T-helper 1 cell treated with Interleukin-12 subunit alpha and Interleukin-12 subunit beta and Interleukin-4 antibody, amounts not matched to agents 30 ng/mL and 1 ng/mL, for 36 hours (primary cell): ENCODE measurements around the gene HSPD1. TPM values are rescaled to one million over a fixed set of nuclear protein-coding genes. Genes with fewer than 3 reads are reported as not detected.
"Not testable (repeated sequence)": the region's sequence is repeated elsewhere in the genome, so short reads cannot be mapped to it uniquely, and the experiment has no call there.

Source experiments
- intact Hi-C: fragments of 100-400 bp; cut with micrococcal nuclease; formaldehyde crosslinking; loops from one replicate; pipeline ENCODE4 v1.15.1; 2024
- total RNA-seq: library from RNA; stranded (reverse); gene quantifications from 2 replicates; pipeline ENCODE4 v1.2.3, GENCODE V29; 2022

HSPD1 gene
- total RNA-seq, 1 donor from 2014 or later: 273 TPM

GRCh38 chr2:197498235-197498936 lies 1.3 kb downstream of the HSPD1 start:
- intact Hi-C loops: loop anchor here (5.0 to 10.0 kb wide), 2 partner anchors 371 to 1344 kb away; no protein-coding TSS in a partner anchor

GRCh38 chr2:197497326-197497725 lies 2.3 kb downstream of the HSPD1 start:
- intact Hi-C loops: loop anchor here (5.0 to 10.0 kb wide), 2 partner anchors 370 to 1343 kb away; no protein-coding TSS in a partner anchor

GRCh38 chr2:197496695-197497094 lies 2.9 kb downstream of the HSPD1 start:
- intact Hi-C loops: loop anchor here (5.0 to 10.0 kb wide), 2 partner anchors 369 to 1342 kb away; no protein-coding TSS in a partner anchor

- intact Hi-C loops: loop anchor here (5.0 to 10.0 kb wide), 2 partner anchors 368 to 1341 kb away; no protein-coding TSS in a partner anchor
These were observed 4.1 kb downstream of the HSPD1 start for GRCh38 chr2:197495433-197496134.

GRCh38 chr2:197487385-197487784 lies 12.3 kb downstream of the HSPD1 start:
- intact Hi-C loops: loop anchor here (5.0 kb wide), 1 partner anchor 90 kb away; no protein-coding TSS in a partner anchor

GRCh38 chr2:197486175-197486574 lies 13.5 kb downstream of the HSPD1 start:
- intact Hi-C loops: loop anchor here (5.0 kb wide), 1 partner anchor 89 kb away; no protein-coding TSS in a partner anchor

- intact Hi-C loops: not testable (repeated sequence)
These were observed 15.4 kb downstream of the HSPD1 start for GRCh38 chr2:197484248-197484647.

GRCh38 chr2:197480165-197481036 lies 19.2 kb downstream of the HSPD1 start:
- intact Hi-C loops: no loop called here

GRCh38 chr2:197477797-197478196 lies 21.8 kb downstream of the HSPD1 start:
- intact Hi-C loops: no loop called here

- intact Hi-C loops: no loop called here
These were observed 27.5 kb downstream of the HSPD1 start for GRCh38 chr2:197472166-197472565.

GRCh38 chr2:197464175-197464574 lies 35.5 kb downstream of the HSPD1 start:
- intact Hi-C loops: no loop called here

- intact Hi-C loops: no loop called here
These were observed 38.6 kb downstream of the HSPD1 start for GRCh38 chr2:197461057-197461456.

- intact Hi-C loops: no loop called here
These were observed 39.0 kb downstream of the HSPD1 start for GRCh38 chr2:197460649-197461048.

GRCh38 chr2:197455428-197455827 lies 44.2 kb downstream of the HSPD1 start:
- intact Hi-C loops: no loop called here

GRCh38 chr2:197454923-197455322 lies 44.7 kb downstream of the HSPD1 start:
- intact Hi-C loops: loop anchor here (5.0 kb wide), 2 partner anchors 322 to 432 kb away; no protein-coding TSS in a partner anchor

- intact Hi-C loops: loop anchor here (1.0 to 5.0 kb wide), 12 partner anchors 19 to 1795 kb away; partner anchors contain the start of genes CCDC150, GTF3C3, HSPE1 and MARS2
These were observed 45.7 kb downstream of the HSPD1 start for GRCh38 chr2:197453914-197454398.

GRCh38 chr2:197453123-197453913 lies 46.3 kb downstream of the HSPD1 start, which contains the start of gene COQ10B:
Gene COQ10B, plus strand, starts transcription at chr2:197453552. Its CDS starts 9 bp downstream, at chr2:197453561.
- intact Hi-C loops: loop anchor here (1.0 to 5.0 kb wide), 12 partner anchors 18 to 1795 kb away; partner anchors contain the start of genes CCDC150, GTF3C3, HSPE1 and MARS2

- intact Hi-C loops: loop anchor here (1.0 to 5.0 kb wide), 12 partner anchors 17 to 1794 kb away; partner anchors contain the start of genes CCDC150, GTF3C3, HSPE1 and MARS2
These were observed 46.9 kb downstream of the HSPD1 start for GRCh38 chr2:197452754-197453122.

- intact Hi-C loops: loop anchor here (5.0 kb wide), 2 partner anchors 326 to 436 kb away; no protein-coding TSS in a partner anchor
These were observed 48.7 kb downstream of the HSPD1 start for GRCh38 chr2:197450935-197451358.
